HG02870 (cell line): ENCODE data around the gene RRN3.
"Not testable (repeated sequence)": the region's sequence is repeated elsewhere in the genome, so short reads cannot be mapped to it uniquely, and the experiment has no call there.

Experiments used
- ATAC-seq: cut with Tn5 transposase; IDR thresholded peaks from one replicate; pipeline ENCODE4 v1.9.1; 2021; ENCODE audit warnings: mild to moderate bottlenecking, moderate library complexity; ENCODE audit not compliant: unreplicated experiment

Gene RRN3

DNA sequence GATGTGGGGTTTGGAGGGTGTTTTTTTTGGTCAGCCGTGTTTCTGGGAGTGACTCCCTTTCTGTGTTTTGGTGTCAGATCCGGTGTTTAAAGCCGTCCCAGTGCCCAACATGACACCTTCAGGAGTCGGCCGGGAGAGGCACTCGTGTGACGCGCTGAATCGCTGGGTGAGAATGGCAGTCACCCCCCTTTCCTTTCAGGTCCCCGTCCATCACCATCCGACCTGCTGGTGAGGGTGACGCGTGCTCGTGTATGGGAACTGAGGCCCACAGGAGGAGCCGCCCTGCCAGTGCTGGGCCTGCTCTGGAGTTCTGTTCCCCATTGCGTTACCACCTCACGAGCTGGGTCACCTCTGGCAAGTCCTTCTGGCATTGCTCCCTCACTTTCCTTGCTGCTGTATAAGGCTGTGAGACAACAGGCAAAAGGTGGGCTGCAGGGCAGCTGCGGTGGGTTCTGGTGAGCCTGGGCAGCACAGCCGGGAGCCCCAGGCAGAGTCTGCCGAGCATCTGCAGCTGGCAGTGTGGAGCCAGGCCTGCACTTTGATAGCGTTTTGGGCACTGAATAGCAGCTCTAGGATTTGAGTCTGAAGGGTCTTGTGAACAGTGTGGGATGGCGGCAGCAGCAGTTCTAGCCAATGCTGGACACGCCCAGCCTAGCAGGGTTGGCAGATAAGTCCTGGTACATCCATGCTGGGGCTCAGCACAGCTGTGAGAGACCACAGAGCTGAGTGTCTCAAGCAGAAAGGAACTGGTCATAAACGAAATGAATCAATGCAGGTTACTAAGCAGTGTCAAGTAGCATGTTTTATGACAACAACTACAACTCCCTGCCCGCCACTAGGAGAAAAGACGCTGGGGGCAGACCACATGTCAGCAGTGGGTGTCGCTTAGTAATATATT, 65.0 kb downstream of the RRN3 start:
- ATAC-seq: not testable (repeated sequence)

DNA sequence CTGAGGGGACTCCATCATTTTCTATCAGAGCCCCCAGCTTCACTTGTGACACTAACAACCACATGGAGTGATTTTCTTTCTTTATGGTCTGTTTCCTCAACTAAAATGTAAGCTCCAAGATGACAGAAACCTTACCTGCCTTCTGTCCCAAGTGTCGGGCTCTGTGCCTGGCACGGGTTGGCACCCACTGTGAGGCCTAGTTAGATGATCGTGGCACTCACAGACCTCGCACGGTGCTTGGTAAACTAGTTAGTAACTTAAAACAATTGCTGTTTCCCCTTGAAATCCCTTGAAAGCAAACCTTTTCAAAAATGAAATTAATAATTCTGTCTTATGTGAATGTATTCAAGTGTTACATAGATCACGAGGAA, 65.7 kb downstream of the RRN3 start:
- ATAC-seq: not testable (repeated sequence)

DNA sequence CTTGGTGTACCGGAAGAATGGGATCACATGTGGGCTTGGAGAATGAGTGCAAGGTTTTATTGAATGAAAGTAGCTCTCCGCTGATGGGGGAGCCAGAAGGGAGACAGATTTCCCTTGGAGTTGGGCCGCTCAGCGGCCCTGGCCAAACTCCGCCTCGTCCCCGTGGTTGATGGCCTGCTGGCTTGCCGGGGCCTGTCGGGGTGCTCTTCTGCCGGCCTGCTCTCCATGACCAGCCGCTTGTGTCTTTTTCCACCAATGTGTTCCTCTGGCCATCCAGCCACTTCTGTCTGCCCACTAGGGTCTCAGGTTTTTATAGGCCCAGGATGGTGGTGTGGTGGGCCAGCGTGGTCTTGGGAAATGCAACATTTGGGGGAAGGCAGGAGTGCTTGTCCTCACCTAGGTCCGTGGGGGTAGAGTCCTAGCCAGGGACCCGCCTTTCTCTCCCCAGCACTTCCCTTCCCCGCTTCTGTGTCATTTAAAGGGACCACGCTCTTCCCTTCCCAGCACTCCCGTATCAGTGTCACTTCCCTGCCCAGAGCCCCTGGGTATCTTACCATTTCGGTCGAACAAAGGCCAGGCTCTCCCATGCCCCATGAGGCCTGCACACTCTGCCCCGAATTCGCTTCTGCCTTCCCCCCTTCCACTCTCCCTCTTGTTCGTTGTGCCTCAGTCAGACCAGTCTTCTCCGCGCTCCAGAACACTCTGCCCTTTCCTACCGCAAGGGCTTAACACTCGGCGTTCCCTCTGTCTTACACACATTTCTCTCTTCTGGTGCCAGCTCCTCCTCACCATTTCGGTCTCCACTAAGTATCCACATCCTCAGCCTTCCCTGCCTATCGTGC, 66.3 kb downstream of the RRN3 start:
- ATAC-seq: not testable (repeated sequence)

DNA sequence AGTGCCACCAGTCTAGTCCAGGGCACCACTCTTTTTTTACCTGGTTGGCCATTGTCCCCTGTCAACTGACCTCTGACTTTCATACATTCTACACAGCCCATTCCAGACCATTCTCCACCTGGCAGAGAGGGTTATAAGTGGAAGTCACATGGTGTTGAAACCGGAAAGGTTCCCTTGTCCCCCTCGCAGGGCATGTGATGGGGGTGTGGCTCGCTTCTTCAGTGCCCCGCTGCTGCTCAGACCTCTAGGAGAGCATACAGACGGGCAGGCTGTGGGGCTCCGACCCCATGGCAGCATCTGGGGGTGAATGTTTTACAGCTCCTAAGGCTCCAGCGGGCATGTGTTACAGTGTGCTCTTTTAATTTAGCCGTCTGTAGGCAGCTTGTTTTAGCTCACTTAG, 67.0 kb downstream of the RRN3 start:
- ATAC-seq: not testable (repeated sequence)

DNA sequence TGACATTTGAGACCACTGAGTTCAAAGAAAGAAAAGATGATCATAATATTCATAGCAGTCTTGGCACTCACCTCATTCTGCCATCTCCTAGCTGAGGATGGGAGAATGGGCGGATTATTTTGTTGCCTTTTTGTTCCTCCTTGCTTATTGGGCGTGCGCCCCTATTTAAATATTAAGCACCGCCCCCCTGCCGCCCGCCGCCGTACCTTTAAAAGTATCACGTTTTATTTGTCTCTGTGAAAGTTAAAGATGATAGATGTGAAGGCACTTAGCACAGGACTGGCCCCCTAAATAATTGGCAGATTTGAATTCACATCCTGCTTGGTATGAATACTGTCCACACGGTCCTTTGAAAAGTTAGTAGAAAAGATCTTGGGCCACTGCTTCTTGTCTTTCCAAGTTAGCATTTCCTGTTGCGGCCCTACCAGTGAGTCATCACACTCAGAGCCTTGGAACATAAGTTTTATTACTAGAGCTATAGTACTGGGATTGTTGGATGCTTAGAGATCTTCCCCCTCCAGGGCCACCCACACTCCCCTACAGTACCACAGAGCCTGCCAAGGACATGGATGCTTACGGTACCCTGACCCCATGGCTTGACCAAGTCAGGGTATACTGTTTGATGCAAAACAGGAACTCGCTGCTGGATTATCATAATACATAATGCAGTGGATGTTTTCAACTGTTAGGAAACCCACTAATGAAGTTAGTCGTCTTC, 68.7 kb downstream of the RRN3 start:
- ATAC-seq: not testable (repeated sequence)

DNA sequence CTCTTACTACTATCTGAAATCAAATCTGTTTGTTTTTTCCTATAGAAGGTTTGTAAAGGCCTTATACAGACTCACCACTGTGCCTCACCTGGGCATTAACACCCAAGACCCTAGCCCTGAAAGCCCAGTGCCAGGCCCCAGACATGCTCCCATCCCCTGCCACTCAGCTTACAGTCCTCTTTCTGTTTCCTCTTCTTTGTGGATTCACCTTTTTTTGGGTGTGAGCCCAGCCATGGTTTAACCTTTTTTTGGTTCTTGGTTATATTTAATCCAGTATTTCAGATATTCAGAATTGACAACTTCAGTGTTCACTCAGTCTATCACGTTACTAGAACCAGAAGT, 69.2 kb downstream of the RRN3 start:
- not testable (repeated sequence) for ATAC-seq

DNA sequence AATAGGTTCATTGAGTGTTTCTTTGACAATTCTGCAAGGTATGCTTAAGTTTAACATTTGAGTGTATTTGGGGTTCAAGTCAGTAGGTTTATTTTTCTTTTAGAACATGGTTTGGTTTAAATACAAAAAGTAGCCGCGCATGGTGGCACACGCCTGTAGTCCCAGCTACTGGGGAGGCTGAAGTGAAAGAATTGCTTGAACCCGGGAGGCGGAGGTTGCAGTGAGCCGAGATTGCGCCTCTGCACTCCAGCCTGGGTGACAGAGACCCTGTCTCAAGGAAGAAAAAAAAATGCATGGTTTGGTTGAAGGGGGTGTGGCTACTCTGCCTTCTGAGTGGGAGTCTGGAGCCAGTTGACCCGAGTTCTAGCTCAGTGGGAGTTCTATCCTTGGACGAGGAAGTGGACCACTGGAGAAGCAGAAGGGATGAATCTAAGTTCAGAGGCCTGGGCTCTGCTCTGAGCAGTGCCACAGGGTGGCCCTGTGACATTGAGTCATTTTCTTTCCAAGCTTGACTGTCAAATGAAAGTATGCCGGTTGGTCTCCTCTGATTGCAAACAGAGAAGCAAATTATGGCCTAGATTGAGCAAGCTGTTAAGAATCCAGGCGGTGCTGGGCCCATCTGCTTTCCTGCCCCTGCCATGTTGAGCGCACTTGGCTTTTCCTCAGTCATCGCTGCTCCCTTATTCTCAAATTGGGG, 70.5 kb downstream of the RRN3 start:
- not testable (repeated sequence) for ATAC-seq

DNA sequence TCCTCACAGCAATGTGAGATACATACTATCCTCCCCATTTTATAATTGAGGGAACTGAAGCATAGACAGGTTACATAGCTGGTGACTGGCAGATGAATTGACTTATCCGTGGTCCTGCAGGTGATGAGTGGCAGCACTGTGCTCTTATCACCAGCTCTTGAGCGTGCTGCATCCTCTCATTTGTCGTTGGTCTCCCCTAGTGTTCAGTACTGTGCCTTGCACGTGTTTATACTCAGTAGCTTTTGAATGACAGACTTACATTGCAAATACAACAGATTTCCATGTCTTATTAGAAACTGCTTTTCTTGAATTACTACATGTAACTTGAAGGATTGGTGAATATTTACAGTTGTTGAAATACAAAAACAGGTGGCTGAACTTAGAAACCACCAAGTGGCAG, 71.9 kb downstream of the RRN3 start:
- ATAC-seq: peak; percentile 73

DNA sequence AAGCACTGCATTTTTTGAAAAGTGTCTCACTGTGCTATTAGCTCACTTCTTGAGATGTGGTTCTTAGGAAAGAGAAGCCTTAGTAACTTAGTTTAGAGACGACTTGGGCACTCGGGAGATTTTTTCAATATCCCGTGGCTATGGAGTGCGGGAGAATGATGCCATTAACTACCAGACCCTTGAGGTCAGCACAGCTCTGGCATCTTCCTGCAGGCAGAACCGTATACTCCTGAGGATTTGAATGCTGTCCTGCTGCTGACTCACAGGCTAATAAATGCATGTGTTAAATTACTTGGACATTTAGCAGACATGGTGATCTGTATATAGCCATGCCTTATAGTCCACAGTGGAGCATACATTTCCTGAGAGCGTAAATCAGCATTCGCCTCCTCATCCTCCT, 72.6 kb downstream of the RRN3 start:
- not testable (repeated sequence) for ATAC-seq

DNA sequence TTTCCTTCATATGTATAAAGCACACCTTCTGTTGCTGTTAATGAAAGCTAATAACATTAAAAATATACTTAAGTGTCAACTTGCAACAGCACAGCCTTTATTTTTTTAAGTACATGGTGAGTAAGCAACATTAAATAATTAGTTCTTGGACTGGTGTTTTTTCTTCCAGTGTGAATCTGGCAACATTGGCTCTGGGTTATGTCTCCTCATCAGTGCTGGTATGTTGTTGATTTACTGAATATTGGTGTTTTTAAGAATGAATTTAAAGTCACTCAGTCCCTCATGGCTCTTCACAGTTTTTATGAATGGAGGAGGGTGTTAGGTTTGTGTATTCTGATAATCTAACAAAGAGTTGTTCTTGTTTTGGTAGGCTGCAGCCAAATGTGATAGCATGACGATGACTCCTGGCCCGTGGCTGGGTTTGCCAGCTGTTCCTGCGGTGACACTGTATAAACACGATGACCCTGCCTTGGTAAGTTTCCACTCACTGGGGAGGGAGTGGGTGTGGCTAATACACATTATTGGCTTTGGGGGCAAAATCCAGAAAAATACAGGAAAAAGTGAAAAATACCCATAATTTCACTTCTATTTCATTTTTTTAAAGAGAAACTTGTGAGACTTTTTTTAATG, 77.0 kb downstream of the RRN3 start:
- ATAC-seq: not testable (repeated sequence)

DNA sequence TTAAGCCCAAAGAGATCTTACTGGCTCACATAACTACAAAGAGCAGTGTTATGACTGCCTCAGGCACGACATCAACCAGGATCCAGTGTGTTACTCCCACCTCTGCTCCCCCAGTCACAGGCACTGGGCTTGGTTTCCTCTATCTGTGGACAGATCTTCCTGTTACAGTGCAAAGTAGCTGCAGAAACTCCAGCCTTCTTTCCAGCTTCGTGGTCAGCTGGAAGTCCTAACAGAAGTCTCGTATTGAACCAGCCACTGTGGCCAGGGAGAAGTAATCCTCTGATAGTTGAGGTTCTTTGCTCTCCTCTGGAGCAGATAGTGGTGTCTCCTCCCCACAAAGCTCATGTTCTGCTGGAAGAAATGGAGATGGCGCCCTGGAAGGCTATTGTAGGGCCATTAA, 77.7 kb downstream of the RRN3 start:
- not testable (repeated sequence) for ATAC-seq

DNA sequence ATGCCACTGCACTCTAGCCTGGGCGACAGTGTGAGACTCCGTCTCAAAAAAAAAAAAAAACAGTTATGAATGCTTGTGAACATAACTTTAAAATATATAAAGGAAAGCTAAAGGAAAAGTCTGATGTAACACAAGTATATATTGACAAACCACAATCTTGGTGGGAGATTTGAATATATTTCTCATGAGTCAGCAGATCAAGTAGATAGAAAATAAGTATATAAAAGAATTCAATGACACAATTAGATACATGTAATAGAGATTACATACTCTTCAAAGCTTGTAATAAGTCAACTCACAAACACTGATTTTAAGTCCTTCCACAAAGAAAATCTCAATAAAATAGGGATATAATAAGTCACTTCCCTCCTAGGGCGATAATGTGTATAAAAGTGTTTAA, 78.4 kb downstream of the RRN3 start:
- not testable (repeated sequence) for ATAC-seq

DNA sequence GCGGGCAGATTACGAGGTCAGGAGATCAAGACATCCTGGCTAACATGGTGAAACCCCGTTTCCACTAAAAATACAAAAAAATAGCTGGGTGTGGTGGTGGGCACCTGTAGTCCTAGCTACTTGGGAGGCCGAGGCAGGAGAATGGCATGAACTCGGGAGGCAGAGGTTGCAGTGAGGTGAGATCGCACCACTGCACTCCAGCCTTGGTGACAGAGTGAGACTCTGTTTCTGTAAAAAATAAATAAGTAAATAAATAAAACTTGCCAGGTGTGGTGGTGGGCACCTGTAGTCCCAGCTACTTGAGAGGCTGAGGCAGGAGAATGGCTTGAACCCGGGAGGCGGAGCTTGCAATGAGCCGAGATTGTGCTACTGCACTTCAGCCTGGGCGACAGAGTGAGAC, 81.1 kb downstream of the RRN3 start:
- not testable (repeated sequence) for ATAC-seq
